ENCODE data around the gene NUDT16L1. TPM values are rescaled to one million over a fixed set of nuclear protein-coding genes. Genes with fewer than 3 reads are reported as not detected.

NUDT16L1 gene
- polyA plus RNA-seq, 1 of the 3 experiments (the other 2 are of a cell fraction) = 45.8 TPM

- DNase-seq = no peak
- H3K9ac ChIP-seq = no peak overlapping the region
- no peaks in the 10 kb centered on the region for H3K4me1 ChIP-seq (ENCODE audit: control insufficient read depth in 1 of 2, insufficient read depth in 2 of 2, low read depth in 1 of 2, low read length in 1 of 2)
- H3K4me3 ChIP-seq (ENCODE audit: low read depth in 2 of 2, low read length in 1 of 2) = no peak overlapping the region
- no peak overlapping the region for H3K4me2 ChIP-seq
- H4K20me1 ChIP-seq (ENCODE audit: insufficient read depth) = peaks cover 21% of the 10 kb centered on the region
- H3K9me3 ChIP-seq = no peaks in the 10 kb centered on the region
- H3F3A ChIP-seq (replicated peaks; ENCODE audit: insufficient read depth) = no peaks in the 10 kb centered on the region
- WGBS (ENCODE audit: low lambda C conversion rate) = no CpG with 5 or more reads among the region's 25 CpGs
- no peaks in the 10 kb centered on the region for H3K9me2 ChIP-seq
- CTCF ChIA-PET = interaction anchor here (1.6 kb wide), 1 partner anchor 18 kb away, joined by 7 read pairs; no protein-coding TSS in a partner anchor
- H2AFZ ChIP-seq (ENCODE audit: low read depth) = no peak overlapping the region
- H3K79me2 ChIP-seq (ENCODE audit: insufficient read depth) = peaks cover 22% of the 10 kb centered on the region
- no peak overlapping the region for H3K27ac ChIP-seq (ENCODE audit: low read depth in 2 of 2, low read length in 1 of 2)
- POLR2A ChIA-PET = no interaction called here
- TF ChIP-seq, protein P1, sequence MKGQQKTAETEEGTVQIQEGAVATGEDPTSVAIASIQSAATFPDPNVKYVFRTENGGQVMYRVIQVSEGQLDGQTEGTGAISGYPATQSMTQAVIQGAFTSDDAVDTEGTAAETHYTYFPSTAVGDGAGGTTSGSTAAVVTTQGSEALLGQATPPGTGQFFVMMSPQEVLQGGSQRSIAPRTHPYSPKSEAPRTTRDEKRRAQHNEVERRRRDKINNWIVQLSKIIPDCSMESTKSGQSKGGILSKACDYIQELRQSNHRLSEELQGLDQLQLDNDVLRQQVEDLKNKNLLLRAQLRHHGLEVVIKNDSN (IDR thresholded peaks at IDR 0.05; ENCODE audit: borderline replicate concordance, low read depth) = no peak
- TF ChIP-seq FOXM1 (IDR thresholded peaks at IDR 0.05; ENCODE audit: low read depth) (no peak), YY1 (IDR thresholded peaks at IDR 0.05; ENCODE audit: low read depth) (no peak), FOSL2 (IDR thresholded peaks at IDR 0.05; ENCODE audit: borderline replicate concordance, low read depth) (no peak), TEAD4 (IDR thresholded peaks at IDR 0.05; ENCODE audit: borderline replicate concordance, insufficient read depth) (no peak), MEF2A (IDR thresholded peaks at IDR 0.05; ENCODE audit: borderline replicate concordance, low read depth) (no peak), REST (IDR thresholded peaks at IDR 0.05; ENCODE audit: low read depth, low read length) (no peak), RXRA (IDR thresholded peaks at IDR 0.05; ENCODE audit: borderline replicate concordance, low read depth) (no peak), MXI1 (IDR thresholded peaks at IDR 0.05; ENCODE audit: low read depth, low read length) (no peak), EP300 (IDR thresholded peaks at IDR 0.05; ENCODE audit: borderline replicate concordance in 1 of 2, low read depth in 1 of 2, low read length in 1 of 2) (no peak)
- peaks cover 12 to 41% of the 10 kb centered on the region in 2 experiments for H3K36me3 ChIP-seq (replicated peaks in 1 of 2; ENCODE audit: control insufficient read depth in 1 of 2, insufficient read depth in 2 of 2, low read length in 1 of 2)
- H3K27me3 ChIP-seq (ENCODE audit: insufficient read depth) = no peaks in the 10 kb centered on the region
Measured at GRCh38 chr16:4652561-4652960, 40.8 kb upstream of the NUDT16L1 start.

DNA sequence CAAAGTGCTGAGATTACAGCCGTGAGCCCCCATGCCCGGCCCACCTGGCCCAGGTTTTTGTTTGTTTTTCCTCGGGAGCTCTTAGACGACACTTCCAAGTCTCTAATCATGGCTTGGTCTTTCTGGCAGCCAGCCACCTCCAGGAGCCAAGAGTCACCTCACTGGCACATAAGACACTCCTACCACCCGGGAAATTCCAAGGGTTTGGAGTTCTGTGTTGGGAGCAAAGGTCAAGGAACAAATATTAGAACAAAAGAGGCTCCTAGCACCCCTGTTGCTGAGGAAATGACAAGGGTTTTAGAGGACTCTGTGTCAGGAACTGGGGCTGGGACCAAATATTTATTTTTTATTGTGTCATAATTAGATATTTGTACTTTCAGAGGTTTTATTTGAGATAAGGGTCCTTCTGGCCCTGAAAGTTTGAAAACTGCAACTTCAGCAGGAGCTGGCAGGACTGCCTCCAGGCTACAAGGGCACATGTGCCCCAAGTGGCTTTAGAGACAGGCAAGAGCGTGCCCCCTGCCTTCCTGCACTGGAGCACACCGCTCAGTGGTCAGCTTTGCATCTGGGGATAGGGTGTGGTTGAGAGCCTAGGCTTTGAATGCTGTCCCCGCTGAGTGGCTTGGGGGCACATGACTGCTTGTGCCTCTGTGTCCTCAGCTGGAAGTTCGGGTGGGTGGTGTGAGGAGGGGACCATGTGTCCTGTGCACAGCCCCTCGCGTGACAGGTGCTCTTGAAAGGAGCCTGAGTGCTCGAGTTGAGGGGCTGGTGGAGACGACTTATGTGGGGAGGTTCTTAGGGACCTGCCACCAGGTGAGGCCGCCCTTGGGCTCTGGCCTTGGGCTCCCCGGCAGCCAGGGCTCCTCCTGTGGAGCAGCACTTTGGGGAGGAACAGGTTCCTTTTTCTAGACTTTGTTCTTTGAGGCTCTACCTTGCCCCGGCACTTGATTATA, 39.1 kb upstream of the NUDT16L1 start:
- CTCF ChIA-PET = no interaction called here
- 90% methylated on average over 16 of the region's 16 CpGs for WGBS (ENCODE audit: low lambda C conversion rate)
- H3K4me2 ChIP-seq = no peak overlapping the region

More for the DNA sequence above, 39.1 kb upstream of the NUDT16L1 start:
- TF ChIP-seq MEF2A (IDR thresholded peaks at IDR 0.05; ENCODE audit: borderline replicate concordance, low read depth) = no peak
- no peak for TF ChIP-seq FOXM1 (IDR thresholded peaks at IDR 0.05; ENCODE audit: low read depth)
- TF ChIP-seq GABPA (IDR thresholded peaks at IDR 0.05; ENCODE audit: low read depth) = no peak
- TF ChIP-seq SMC3 (IDR thresholded peaks at IDR 0.05; ENCODE audit: low read depth, low read length) = no peak
- no peak for TF ChIP-seq SIN3A (IDR thresholded peaks at IDR 0.05; ENCODE audit: borderline replicate concordance, low read depth, low read length)
- TF ChIP-seq ELF1 (IDR thresholded peaks at IDR 0.05) = no peak
- Histone ChIP-seq H3K9ac (no peak overlapping the region), H3F3A (replicated peaks; ENCODE audit: insufficient read depth) (no peaks in the 10 kb centered on the region), H3K36me3 (replicated peaks in 1 of 2; ENCODE audit: control insufficient read depth in 1 of 2, insufficient read depth in 2 of 2, low read length in 1 of 2) (peaks cover 9 to 44% of the 10 kb centered on the region in 2 experiments), H2AFZ (ENCODE audit: low read depth) (no peak overlapping the region), H3K4me1 (ENCODE audit: control insufficient read depth in 1 of 2, insufficient read depth in 2 of 2, low read depth in 1 of 2, low read length in 1 of 2) (no peaks in the 10 kb centered on the region), H3K9me3 (no peaks in the 10 kb centered on the region), H3K79me2 (ENCODE audit: insufficient read depth) (peaks cover 16% of the 10 kb centered on the region), H3K4me3 (ENCODE audit: low read depth in 2 of 2, low read length in 1 of 2) (no peak overlapping the region), H3K9me2 (no peaks in the 10 kb centered on the region), H3K27me3 (ENCODE audit: insufficient read depth) (no peaks in the 10 kb centered on the region), H3K27ac (ENCODE audit: low read depth in 2 of 2, low read length in 1 of 2) (no peak overlapping the region), H4K20me1 (ENCODE audit: insufficient read depth) (peaks cover 13% of the 10 kb centered on the region; the same call in 1 of the 2 replicates)
- no peak for DNase-seq
- POLR2A ChIA-PET = no interaction called here
